Suppressor macrophage treated with lipopolysaccharide for 4 hours (primary cell): Measurements from ENCODE around the gene ZMAT5.
A peak's percentile ranks its signal among the peaks of the same experiment; 100 is the strongest.

Experiments used
- DNase-seq: peaks from one replicate; pipeline ENCODE4 v3.0.0-alpha.2; 2020

ZMAT5 gene

DNA sequence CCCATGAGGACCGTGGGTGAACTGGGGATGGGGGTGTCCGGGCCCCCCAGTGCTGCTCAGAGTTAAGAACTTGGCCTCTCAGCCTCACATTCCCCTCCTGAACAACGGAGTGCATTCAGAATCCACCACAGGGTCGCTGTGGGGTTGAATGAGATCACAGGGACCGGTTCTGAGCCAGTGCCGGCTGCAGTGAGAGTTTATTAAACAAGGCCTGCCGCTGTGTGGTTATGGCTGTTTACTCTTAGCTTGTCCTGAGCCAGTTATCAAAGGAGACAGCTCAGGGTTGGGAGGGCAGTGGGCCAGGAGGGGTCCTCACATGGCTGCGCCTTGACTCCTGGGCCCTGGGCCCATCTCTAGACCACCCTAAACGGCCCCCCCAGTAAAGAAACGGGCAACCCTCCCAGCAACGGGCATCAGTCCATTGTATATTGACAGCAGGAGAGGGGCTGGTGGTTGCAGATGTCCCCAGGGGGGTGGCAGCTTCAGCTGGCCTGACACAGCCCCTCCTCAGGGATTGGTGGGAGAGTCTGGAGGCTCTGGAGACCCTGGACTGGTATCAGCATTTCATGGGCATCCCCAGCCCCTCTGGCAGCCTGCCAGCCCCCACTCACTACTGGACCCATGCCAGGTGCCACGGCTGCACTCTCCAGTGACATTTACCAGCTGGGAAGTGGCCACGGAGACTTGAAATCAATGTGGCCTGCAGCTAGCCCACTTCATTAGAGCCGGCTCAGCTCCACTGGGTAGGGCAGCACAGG, 62.1 kb downstream of the ZMAT5 start:
- DNase-seq, result no peak

DNA sequence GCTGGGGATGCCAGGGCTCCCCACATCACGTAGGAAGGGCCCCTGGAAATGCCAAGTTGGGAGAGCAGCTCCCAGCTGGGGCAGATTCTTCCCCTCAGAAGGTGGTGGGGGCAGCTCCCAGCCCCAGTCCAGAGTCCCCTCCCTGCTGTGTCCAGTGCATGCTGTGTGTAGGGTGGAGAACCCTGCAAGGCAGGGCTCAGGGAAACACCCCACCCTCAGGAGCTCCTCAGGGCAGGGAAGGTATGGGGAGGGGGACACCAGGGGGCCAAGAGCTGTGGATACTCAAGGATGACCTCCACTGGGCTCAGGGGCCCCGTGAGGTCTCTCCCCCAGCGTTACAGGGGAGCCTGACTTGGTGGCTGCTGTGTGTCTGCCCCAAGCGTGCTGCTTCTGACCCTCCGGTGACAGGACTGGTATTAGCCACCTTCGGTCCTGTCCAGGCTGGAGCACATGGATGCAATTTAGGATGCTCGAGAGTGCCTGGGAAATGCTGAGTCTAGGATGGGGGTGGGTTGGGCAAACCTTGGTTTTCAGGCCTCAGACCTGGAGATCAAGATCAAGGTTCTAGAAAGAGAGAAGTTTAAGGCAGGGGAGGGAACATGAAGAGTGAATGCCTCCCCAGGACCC, 63.1 kb downstream of the ZMAT5 start:
- DNase-seq, result no peak

GRCh38 chr22:29702931-29703501, 63.8 kb downstream of the ZMAT5 start:
- DNase-seq, result peak; percentile 21

GRCh38 chr22:29702000-29702930, 64.5 kb downstream of the ZMAT5 start:
- DNase-seq, result no peak

DNA sequence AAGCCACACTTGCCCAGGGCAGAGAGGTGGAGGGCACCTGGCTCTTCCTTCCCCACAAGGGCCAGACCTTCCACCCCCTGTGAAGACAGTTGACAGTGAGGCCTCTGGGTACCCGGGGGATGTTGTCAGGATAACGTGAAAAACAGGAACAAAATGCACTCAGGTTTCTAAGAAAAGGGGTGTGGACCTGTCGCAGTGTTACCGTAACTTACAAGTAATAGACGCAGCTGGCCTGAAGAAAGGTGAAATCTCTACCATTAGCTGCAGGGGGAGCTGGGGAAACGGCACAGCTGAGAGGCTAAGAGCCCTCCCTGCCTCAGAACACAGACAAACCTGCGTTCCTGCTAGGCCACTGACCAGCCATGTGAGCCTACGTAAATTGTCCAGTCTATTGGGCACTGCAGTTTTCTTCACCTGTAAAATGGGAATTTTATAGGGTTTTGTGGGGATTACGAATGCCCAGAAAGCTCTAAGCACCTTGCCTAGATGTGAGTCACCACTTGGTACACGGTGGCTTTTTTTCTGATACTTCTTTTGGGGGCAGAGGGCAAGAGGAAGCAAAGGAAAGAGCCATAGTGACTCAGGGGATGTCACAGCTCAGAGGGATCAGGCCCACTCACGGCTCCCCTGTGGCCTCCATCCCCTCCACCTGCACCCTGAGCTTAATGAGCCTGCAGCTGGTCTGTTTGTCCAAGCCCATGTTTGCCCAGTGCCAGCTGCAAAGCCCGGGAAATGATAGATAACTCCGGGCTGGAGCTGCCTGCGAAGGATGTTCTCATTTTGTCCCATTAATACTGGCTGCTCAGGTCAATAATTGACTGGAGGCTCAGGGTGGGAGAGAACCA, 65.4 kb downstream of the ZMAT5 start:
- no peak for DNase-seq

DNA sequence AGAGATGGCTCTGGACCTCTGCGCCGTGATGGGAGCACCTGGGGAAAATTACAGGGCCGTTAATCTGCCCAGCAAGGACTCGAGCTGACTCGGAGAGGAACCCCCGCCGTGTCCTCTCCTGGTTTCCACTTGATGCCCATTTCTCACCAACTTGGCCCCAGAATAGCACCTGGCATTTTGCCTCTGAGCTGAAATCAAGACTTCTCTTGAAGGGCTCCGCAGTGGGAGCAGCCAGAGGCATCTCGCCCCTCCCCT, 66.0 kb downstream of the ZMAT5 start:
- DNase-seq, result no peak

DNA sequence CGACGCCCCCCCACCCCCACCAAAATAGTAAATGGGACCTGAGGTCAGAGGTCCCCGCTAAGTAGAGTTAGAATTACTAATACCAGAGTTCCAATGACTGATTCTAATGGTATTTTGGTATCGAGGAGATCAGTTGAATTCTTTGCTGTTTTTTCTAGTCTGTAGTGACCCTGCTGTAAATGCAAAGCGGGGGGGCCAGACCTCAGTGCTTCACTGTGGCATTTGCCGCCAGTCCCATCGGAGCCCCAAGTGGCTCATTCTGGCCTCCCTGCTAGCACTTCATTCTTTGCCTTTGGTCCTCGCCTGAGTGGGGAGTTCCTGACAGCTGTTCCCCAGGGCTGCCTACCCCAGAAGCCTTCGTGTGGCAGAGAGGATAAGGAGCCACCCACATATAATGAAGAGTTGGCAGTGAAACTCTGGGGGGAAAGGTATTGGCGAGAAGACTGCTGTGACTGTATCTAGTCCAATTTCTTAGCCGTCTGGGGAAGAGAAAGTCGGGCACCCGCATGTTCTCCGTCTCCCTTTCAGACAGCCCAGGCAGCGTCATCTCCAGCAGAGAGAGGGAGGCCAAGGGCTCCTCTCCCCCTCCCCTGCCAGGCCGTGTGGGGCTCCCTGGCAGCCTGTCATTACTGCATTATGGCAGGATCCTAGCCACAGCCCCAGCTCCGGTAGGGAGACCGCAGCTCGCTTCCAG, 66.5 kb downstream of the ZMAT5 start:
- DNase-seq, result no peak

GRCh38 chr22:29697853-29698598, 68.8 kb downstream of the ZMAT5 start:
- no peak for DNase-seq

DNA sequence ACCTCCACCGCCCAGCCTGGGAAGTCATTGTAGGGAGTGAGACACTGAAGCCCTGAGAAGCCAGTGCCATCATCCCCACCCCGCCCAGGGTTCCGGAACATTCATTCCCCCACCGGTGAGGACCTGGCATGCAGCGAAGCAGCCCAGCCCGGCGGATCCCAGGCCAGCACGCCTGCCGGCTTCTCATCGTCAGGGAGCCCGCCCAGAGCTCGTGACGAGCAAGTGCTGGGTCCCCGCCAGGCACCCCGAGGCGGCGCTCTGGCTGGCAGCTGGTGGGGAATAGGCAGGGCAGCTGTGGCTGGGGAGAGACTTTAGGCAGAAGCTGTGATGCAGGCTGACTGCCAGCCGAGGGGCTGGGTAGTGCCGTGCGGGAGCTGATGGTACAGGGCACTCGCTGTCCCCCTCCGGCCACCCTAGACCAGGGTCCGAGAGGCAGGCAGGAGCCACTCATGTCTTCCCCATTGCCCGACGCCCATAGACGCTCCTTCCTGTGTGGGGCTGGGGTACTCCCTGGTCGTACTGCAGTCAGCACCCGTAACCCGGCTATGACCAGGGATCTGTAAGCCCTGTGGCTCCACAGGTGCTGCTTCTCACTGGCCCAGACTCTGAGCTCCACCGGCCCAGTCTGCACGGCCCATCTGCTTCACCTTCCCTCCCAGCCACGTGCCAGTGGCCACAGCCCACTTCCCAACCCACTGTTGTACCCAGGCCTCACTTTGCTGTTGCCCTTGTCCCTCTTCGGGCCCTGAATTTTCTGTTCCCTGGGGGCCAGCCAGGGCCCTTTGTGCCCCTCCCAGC, 71.5 kb downstream of the ZMAT5 start:
- no peak for DNase-seq

GRCh38 chr22:29693671-29694070, 73.1 kb downstream of the ZMAT5 start:
- DNase-seq, result no peak

- DNase-seq, result no peak
Observed at GRCh38 chr22:29693161-29693560, 73.6 kb downstream of the ZMAT5 start.

DNA sequence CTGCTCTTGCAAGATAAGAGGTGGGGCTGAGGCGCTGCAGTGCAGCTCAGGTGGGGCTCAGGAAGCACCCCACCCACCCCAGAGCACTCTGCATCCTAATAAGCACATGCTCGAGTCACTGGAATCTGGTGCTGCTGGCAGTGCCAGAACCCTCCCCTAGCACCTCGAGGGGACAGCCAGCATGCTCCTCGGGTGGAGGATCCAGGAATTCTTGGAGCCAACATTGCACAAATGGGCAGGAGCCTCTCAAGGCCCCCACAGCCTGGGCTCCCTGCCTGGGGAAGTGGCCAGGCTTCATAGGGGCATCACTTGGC, 74.5 kb downstream of the ZMAT5 start:
- DNase-seq, result no peak

GRCh38 chr22:29691636-29692326, 75.0 kb downstream of the ZMAT5 start:
- DNase-seq, result no peak

- no peak for DNase-seq
Observed at GRCh38 chr22:29690476-29690875, 76.3 kb downstream of the ZMAT5 start.

GRCh38 chr22:29689880-29690213, 77.0 kb downstream of the ZMAT5 start:
- DNase-seq, result peak; percentile 50

DNA sequence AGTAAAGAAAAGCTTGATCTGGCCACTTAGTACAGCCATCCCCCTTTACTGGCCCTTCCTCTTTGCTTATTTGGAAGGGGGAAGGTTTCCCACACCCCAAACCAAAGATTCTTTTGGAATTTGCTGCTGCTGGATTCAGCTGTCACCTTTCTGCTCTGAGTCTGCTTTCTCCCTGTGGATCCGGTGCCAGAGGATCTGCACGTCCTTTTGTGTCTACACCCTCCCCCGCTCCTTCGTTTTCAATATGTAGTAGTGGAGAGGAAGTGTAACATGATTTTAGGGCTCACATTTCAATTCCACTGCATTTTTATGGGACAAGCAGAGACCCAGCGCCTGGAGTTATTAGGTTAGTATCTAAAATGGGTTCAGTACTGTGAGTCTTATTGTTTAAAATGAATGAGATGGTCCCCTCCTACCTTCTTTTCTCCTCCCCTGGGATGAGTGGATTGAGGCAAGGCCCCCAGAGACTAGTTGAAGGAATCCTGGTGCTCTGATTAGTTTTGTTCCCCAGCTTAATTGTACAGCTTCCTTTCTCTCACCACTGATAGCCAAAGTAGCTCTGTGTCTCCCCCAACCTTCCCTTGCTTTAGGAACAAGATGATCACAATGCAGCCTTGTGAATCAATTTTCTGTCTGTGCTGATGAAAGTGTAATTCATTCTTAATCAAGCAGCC, 77.5 kb downstream of the ZMAT5 start:
- DNase-seq, result no peak

GRCh38 chr22:29684244-29684643, 82.6 kb downstream of the ZMAT5 start:
- no peak for DNase-seq

DNA sequence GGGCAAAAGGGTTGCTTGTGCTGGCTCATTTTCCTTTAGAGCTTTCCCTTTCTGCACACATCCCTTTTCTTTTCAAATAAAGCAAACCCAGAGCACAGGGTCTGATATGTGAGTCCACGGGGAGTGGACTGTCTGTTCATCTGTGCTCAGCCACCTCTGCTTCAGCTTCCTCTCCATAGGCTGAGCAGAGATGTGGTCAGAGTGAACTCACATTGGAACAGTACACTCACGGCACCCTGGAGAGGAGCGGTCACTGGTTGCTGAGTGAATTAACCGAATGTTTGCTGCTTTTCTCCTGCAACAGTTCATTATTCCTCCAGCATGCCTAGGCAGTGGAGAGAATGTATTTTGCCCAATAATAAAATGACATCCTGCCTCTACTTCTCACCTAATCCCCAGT, 83.3 kb downstream of the ZMAT5 start:
- no peak for DNase-seq
